GM12878 (cell line): Measurements from ENCODE around the gene FAM167B. TPM values are rescaled to one million over a fixed set of nuclear protein-coding genes. Genes with fewer than 3 reads are reported as not detected.
A peak's percentile ranks its signal among the peaks of the same experiment; 100 is the strongest.

Experiments used
- ATAC-seq: fragments of 200-7000 bp; cut with Tn5 transposase; 3 replicates; pipeline ENCODE4 v1.9.1; 2020; ENCODE audit warnings: mild to moderate bottlenecking, moderate library complexity
- BruUV-seq: library from RNA; stranded (reverse); fragments of 400-500 nt; replicated peaks from 2 replicates; lab custom pipeline; 2021; lab: Mats Ljungman, UMichigan
- CTCF ChIA-PET: fragments of 300-600 bp; sonication (Branson Sonifier 250); formaldehyde crosslinking; extraction: SDS; loops from one replicate; lab custom pipeline; 2021; ENCODE audit warnings: inconsistent platforms; lab: Yijun Ruan, JAX
- POLR2A ChIA-PET: fragments of 350-600 bp; formaldehyde crosslinking; extraction: SDS; loops from one replicate; lab custom pipeline; 2021; ENCODE audit warnings: inconsistent platforms; lab: Charles Lee
- RAD21 ChIA-PET: fragments of 300-600 bp; sonication (Branson Sonifier 250); formaldehyde crosslinking; loops from one replicate; lab custom pipeline; 2023; ENCODE audit warnings: antibody characterized with exemption; ENCODE audit not compliant: unreplicated experiment; lab: Charles Lee
- SMC1A ChIA-PET: fragments of 300-600 bp; sonication (Branson Sonifier 250); formaldehyde crosslinking; loops from one replicate; lab custom pipeline; 2023; ENCODE audit not compliant: unreplicated experiment, uncharacterized antibody; lab: Charles Lee
- DNase-seq: peaks from one replicate; pipeline ENCODE4 v3.0.0-alpha.2; 2011; ENCODE audit warnings: low read depth, low spot score
- FAIRE-seq: peaks from 3 replicates; lab custom pipeline; 2011; peaks lifted over from hg19 to GRCh38; lab: Jason Lieb, UNC
- H2AFZ ChIP-seq: 2 replicates; pipeline ENCODE4 v1.6.0; 2011; ENCODE audit warnings: low read depth, low read length, control low read depth; ENCODE audit not compliant: control insufficient read depth
- H3K27ac ChIP-seq: 2 replicates; pipeline ENCODE4 v1.5.1; 2011; ENCODE audit warnings: control low read depth; ENCODE audit not compliant: control insufficient read depth, insufficient read depth
- H3K27me3 ChIP-seq, 2 experiments: replicated peaks in 1 of 2; 2 replicates each; pipeline versions ENCODE4 v1.6.0 to v1.6.1; 2011; ENCODE audit warnings: low read length in 1 of 2; ENCODE audit not compliant: control insufficient read depth in 2 of 2, insufficient read depth in 2 of 2
- H3K36me3 ChIP-seq, 2 experiments: 2 replicates each; pipeline ENCODE4 v1.5.1; 2011; ENCODE audit warnings: low read length in 1 of 2; ENCODE audit not compliant: control insufficient read depth in 2 of 2, insufficient read depth in 2 of 2
- H3K4me1 ChIP-seq: 2 replicates; pipeline ENCODE4 v1.6.1; 2011; ENCODE audit warnings: mild to moderate bottlenecking, low read length, moderate library complexity, mixed read lengths; ENCODE audit not compliant: control insufficient read depth, insufficient read depth
- H3K4me2 ChIP-seq: 2 replicates; pipeline ENCODE4 v1.6.0; 2011; ENCODE audit warnings: control low read depth; ENCODE audit not compliant: control insufficient read depth, insufficient read depth
- H3K4me3 ChIP-seq: fragments of 200-600 bp; sonication (generic); 2 replicates; pipeline ENCODE4 v1.5.1; 2016
- H3K79me2 ChIP-seq: 2 replicates; pipeline ENCODE4 v1.6.0; 2011; ENCODE audit warnings: low read length; ENCODE audit not compliant: control insufficient read depth, insufficient read depth
- H3K9ac ChIP-seq: 2 replicates; pipeline ENCODE4 v1.8.0; 2011; ENCODE audit warnings: low read length, control low read depth, mixed read lengths; ENCODE audit not compliant: control insufficient read depth, insufficient read depth
- H3K9me3 ChIP-seq: replicated peaks from 3 replicates; pipeline ENCODE4 v1.5.1; 2011; ENCODE audit warnings: mild to moderate bottlenecking, low read length; ENCODE audit not compliant: control insufficient read depth, insufficient read depth
- H4K20me1 ChIP-seq: 2 replicates; pipeline ENCODE4 v1.6.0; 2011; ENCODE audit not compliant: control insufficient read depth, insufficient read depth
- BCL11A ChIP-seq: IDR thresholded peaks from 2 replicates; pipeline ENCODE4 v1.6.1; 2011; ENCODE audit warnings: low read depth, low read length
- CHD2 ChIP-seq: IDR thresholded peaks from 2 replicates; pipeline ENCODE4 v1.6.1; 2011; ENCODE audit warnings: low read depth, low read length, improper control_type of control experiment, borderline replicate concordance
- EP300 ChIP-seq, 2 experiments: fragments of 150-350 bp in 1 of 2; IDR thresholded peaks; 2 replicates each; pipeline ENCODE4 v1.6.1; 2011 to 2012; ENCODE audit warnings: low read depth in 2 of 2, low read length in 2 of 2, borderline replicate concordance in 1 of 2, improper control_type of control experiment in 1 of 2, inconsistent platforms in 1 of 2; ENCODE audit not compliant: control insufficient read depth in 1 of 2
- ETV6 ChIP-seq, 2 experiments: fragments of 450-650 bp in 1 of 2; IDR thresholded peaks in 1 of 2; conservative IDR thresholded peaks in 1 of 2; 2 replicates each; pipeline ENCODE4 v1.6.1; 2014; ENCODE audit warnings: antibody characterized with exemption in 1 of 2, borderline replicate concordance in 1 of 2, low read depth in 1 of 2, mild to moderate bottlenecking in 1 of 2, moderate library complexity in 1 of 2
- GATAD2B ChIP-seq: fragments of 450-650 bp; conservative IDR thresholded peaks from 2 replicates; pipeline ENCODE4 v1.6.1; 2017; ENCODE audit warnings: low read depth, mild to moderate bottlenecking, moderate library complexity
- IKZF1 ChIP-seq: fragments of 450-650 bp; conservative IDR thresholded peaks from 2 replicates; pipeline ENCODE4 v1.6.1; 2017; ENCODE audit warnings: antibody characterized with exemption, mild to moderate bottlenecking
- POLR2A ChIP-seq: IDR thresholded peaks from 2 replicates; pipeline ENCODE4 v1.6.1; 2011; ENCODE audit warnings: low read depth, mild to moderate bottlenecking, low read length
- TAF1 ChIP-seq: IDR thresholded peaks from 2 replicates; pipeline ENCODE4 v1.6.1; 2011; ENCODE audit warnings: mild to moderate bottlenecking, low read depth, low read length, borderline replicate concordance
- WGBS: methylation state at CpG from one replicate; pipeline ENCODE4 v1.1.6; 2016; ENCODE audit warnings: low lambda C conversion rate; ENCODE audit not compliant: insufficient replicate concordance, insufficient coverage; ENCODE audit errors: missing lambda C conversion rate; 5-methylcytosine and 5-hydroxymethylcytosine counted together
- in situ Hi-C: fragments of 300-500 bp; cut with MboI; formaldehyde crosslinking; loops from 9 replicates; pipeline ENCODE4 v1.14.3; 2018; ENCODE audit warnings: mixed read lengths
- intact Hi-C: fragments of 100-400 bp; cut with micrococcal nuclease; formaldehyde crosslinking; loops from one replicate; pipeline ENCODE4 v1.14.2; 2022; ENCODE audit not compliant: unreplicated experiment
- polyA plus RNA-seq, 11 experiments: library from polyadenylated mRNA; depleted of rRNA in 4 of 11; unstranded in 6 of 11; stranded (reverse) in 5 of 11; fragments of >200 nt; fragmentation: Nextera tagmentation in 4 of 11; fragmentation: Illumina TruSeq in 1 of 11; extraction: Ambion mirVana in 4 of 11; extraction: Trizol in 1 of 11; gene quantifications; 1 replicate in 1 of 11; 2 replicates in 10 of 11; pipeline versions ENCODE4 v1.2.1 to v1.2.3, GENCODE V29; 2011 to 2016; ENCODE audit warnings: inconsistent platforms in 2 of 11, missing spikeins in 2 of 11, low read depth in 1 of 11
- total RNA-seq, 4 experiments: library from RNA; depleted of rRNA in 3 of 4; stranded (reverse); fragments of >200 nt in 3 of 4; fragmentation: Illumina TruSeq in 1 of 4; extraction: Trizol in 1 of 4; gene quantifications; 2 replicates each; pipeline versions ENCODE4 v1.2.1 to v1.2.3, GENCODE V29; 2013 to 2021
- TF ChIP-seq, protein P1 (sequence below): fragments of 450-650 bp; IDR thresholded peaks from 2 replicates; pipeline ENCODE4 v1.6.1; 2017; ENCODE audit warnings: mild to moderate bottlenecking, moderate library complexity
- TF ChIP-seq, protein P2 (sequence below): fragments of 450-650 bp; IDR thresholded peaks from 2 replicates; pipeline ENCODE4 v1.6.1; 2017; ENCODE audit warnings: low read depth, mild to moderate bottlenecking, moderate library complexity
- TF ChIP-seq, protein P3 (sequence below): fragments of 450-650 bp; IDR thresholded peaks from 2 replicates; pipeline ENCODE4 v1.6.1; 2018; ENCODE audit warnings: mild to moderate bottlenecking, low read depth, moderate library complexity; ENCODE audit not compliant: partially characterized antibody

Gene FAM167B
- total and polyA plus RNA-seq, 10 of the 15 experiments (the other 5 are each of a cell fraction or from before 2014, with no cell fraction given), result 0.07 to 1.2 (median 0.36) TPM; not detected in 2

DNA sequence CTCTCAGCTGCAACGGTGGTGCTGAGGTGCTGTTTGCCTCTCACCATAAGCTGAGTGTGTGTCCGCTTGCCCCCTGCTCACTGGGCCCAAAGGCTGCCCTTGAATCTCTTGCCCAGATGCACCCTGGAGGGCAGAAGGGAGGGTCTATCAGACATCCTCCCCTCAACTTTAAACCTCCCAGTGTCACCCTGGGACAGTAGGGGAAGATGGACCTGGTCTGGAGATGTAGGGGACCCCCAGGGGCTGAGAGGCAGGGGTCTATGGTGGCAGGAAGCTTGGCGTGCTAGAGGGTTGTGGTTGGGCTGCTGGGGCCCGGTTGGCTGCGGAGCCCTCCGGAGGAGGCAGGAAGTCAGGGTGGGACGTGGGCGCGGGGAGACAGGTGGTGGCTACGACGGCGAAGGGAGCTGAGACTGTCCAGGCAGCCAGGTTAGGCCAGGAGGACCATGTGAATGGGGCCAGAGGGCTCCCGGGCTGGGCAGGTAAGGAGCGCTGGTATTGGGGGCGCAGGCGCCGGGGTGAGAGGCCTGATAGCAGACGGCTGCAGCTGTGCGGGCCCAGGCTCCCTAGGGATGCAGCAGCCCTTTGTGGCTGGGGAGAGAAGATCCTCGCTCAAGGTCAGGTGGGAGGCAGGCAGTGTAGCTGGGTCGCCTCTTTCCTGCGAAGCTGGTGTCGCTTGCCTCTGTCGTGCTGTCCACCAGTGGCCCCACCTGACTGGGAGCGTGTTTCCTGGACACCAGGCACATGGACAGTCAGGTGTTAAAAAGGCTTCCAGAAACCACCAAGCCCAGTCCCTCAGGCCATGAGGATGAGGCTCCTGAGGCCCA, 4.1 kb downstream of the FAM167B start, which contains the start of gene LCK:
TSS of gene LCK (plus strand) at position 373 of the 824 bp plus-strand sequence. CDS start 23,065 bp downstream, outside the sequence.
- Histone ChIP-seq H3K36me3 (no peaks in the 10 kb centered on the region; a peak in 1 of 4 replicates), H3K9ac (peak within 1 kb of the TSS; percentile 75), H2AFZ (peak within 1 kb of the TSS; percentile 75), H3K4me3 (peak within 1 kb of the TSS; percentile 63), H3K4me2 (peak within 1 kb of the TSS; percentile 99), H3K27me3 (no peaks in the 10 kb centered on the region), H3K9me3 (no peaks in the 10 kb centered on the region), H4K20me1 (no peaks in the 10 kb centered on the region), H3K4me1 (peaks cover 78% of the 10 kb centered on the region), H3K27ac (peak within 1 kb of the TSS; percentile 89), H3K79me2 (peaks cover 54% of the 10 kb centered on the region)
- DNase-seq (no peak), FAIRE-seq (no peak), ATAC-seq (peak; percentile 7)
- SMC1A ChIA-PET, result interaction anchor here (1.3 to 14.4 kb wide), 9 partner anchors 8 to 67 kb away, joined by 3 to 124 read pairs (median 12); partner anchors contain the start of genes DCDC2B and HDAC1
- CTCF ChIA-PET, result interaction anchor here (1.1 to 9.6 kb wide), 7 partner anchors 12 to 66 kb away, joined by 3 to 123 read pairs (median 14); partner anchors contain the start of gene HDAC1
- WGBS, result 9% methylated on average over 25 of the region's 25 CpGs
- POLR2A ChIA-PET, result interaction anchor here (0.5 to 3.5 kb wide), 10 partner anchors 8 to 109 kb away, joined by 3 to 21 read pairs (median 5); partner anchors contain the start of gene MARCKSL1
- in situ Hi-C loops, result no loop called here
- TSS peak; percentile 77 for BruUV-seq
- intact Hi-C loops, result loop anchor here (5.0 kb wide), 1 partner anchor 66 kb away; no protein-coding TSS in a partner anchor
- RAD21 ChIA-PET, result interaction anchor here (0.6 to 4.7 kb wide), 10 partner anchors 10 to 371 kb away, joined by 3 to 45 read pairs (median 8); partner anchors contain the start of genes HDAC1 and MARCKSL1
- peak in 1 of 2 experiments; percentile 34; a peak in 2 of 4 replicates for TF ChIP-seq ETV6 (conservative IDR thresholded peaks at IDR 0.05 in 1 of 2, IDR thresholded peaks at IDR 0.05 in 1 of 2; ENCODE audit: borderline replicate concordance in 1 of 2, low read depth in 1 of 2)
- TF ChIP-seq TAF1, result peak; percentile 40; the same call in 1 of the 2 replicates
- peak; percentile 94 for TF ChIP-seq POLR2A
- TF ChIP-seq, protein P1, sequence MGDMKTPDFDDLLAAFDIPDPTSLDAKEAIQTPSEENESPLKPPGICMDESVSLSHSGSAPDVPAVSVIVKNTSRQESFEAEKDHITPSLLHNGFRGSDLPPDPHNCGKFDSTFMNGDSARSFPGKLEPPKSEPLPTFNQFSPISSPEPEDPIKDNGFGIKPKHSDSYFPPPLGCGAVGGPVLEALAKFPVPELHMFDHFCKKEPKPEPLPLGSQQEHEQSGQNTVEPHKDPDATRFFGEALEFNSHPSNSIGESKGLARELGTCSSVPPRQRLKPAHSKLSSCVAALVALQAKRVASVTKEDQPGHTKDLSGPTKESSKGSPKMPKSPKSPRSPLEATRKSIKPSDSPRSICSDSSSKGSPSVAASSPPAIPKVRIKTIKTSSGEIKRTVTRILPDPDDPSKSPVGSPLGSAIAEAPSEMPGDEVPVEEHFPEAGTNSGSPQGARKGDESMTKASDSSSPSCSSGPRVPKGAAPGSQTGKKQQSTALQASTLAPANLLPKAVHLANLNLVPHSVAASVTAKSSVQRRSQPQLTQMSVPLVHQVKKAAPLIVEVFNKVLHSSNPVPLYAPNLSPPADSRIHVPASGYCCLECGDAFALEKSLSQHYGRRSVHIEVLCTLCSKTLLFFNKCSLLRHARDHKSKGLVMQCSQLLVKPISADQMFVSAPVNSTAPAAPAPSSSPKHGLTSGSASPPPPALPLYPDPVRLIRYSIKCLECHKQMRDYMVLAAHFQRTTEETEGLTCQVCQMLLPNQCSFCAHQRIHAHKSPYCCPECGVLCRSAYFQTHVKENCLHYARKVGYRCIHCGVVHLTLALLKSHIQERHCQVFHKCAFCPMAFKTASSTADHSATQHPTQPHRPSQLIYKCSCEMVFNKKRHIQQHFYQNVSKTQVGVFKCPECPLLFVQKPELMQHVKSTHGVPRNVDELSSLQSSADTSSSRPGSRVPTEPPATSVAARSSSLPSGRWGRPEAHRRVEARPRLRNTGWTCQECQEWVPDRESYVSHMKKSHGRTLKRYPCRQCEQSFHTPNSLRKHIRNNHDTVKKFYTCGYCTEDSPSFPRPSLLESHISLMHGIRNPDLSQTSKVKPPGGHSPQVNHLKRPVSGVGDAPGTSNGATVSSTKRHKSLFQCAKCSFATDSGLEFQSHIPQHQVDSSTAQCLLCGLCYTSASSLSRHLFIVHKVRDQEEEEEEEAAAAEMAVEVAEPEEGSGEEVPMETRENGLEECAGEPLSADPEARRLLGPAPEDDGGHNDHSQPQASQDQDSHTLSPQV, result peak; percentile 5; the same call in 1 of the 2 replicates
- TF ChIP-seq, protein P2, sequence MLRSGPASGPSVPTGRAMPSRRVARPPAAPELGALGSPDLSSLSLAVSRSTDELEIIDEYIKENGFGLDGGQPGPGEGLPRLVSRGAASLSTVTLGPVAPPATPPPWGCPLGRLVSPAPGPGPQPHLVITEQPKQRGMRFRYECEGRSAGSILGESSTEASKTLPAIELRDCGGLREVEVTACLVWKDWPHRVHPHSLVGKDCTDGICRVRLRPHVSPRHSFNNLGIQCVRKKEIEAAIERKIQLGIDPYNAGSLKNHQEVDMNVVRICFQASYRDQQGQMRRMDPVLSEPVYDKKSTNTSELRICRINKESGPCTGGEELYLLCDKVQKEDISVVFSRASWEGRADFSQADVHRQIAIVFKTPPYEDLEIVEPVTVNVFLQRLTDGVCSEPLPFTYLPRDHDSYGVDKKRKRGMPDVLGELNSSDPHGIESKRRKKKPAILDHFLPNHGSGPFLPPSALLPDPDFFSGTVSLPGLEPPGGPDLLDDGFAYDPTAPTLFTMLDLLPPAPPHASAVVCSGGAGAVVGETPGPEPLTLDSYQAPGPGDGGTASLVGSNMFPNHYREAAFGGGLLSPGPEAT, result peak; percentile 19; the same call in 1 of the 2 replicates
- TF ChIP-seq, protein P3, sequence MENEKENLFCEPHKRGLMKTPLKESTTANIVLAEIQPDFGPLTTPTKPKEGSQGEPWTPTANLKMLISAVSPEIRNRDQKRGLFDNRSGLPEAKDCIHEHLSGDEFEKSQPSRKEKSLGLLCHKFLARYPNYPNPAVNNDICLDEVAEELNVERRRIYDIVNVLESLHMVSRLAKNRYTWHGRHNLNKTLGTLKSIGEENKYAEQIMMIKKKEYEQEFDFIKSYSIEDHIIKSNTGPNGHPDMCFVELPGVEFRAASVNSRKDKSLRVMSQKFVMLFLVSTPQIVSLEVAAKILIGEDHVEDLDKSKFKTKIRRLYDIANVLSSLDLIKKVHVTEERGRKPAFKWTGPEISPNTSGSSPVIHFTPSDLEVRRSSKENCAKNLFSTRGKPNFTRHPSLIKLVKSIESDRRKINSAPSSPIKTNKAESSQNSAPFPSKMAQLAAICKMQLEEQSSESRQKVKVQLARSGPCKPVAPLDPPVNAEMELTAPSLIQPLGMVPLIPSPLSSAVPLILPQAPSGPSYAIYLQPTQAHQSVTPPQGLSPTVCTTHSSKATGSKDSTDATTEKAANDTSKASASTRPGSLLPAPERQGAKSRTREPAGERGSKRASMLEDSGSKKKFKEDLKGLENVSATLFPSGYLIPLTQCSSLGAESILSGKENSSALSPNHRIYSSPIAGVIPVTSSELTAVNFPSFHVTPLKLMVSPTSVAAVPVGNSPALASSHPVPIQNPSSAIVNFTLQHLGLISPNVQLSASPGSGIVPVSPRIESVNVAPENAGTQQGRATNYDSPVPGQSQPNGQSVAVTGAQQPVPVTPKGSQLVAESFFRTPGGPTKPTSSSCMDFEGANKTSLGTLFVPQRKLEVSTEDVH, result no peak
- no peak for TF ChIP-seq GATAD2B
- peak; percentile 49 for TF ChIP-seq IKZF1
- 0 out of 4 replicates have a peak, but pooled peaks of 1 of the 2 experiments have one; percentile 4 for TF ChIP-seq EP300 (IDR thresholded peaks at IDR 0.05; ENCODE audit: borderline replicate concordance in 1 of 2, control insufficient read depth in 1 of 2, low read depth in 2 of 2, low read length in 2 of 2)
- peak; percentile 48; the same call in 1 of the 2 replicates for TF ChIP-seq BCL11A
- TF ChIP-seq CHD2, result 0 out of 2 replicates have a peak, but pooled peaks have one; percentile 11
